ENCODE results near the gene DOCK8.

GRCh38 chr9:259405-260404 is 45.0 kb downstream of the DOCK8 start:
- no peak for TF ChIP-seq CTCF (IDR thresholded peaks at IDR 0.05 in 8 of 11, conservative IDR thresholded peaks at IDR 0.05 in 3 of 11)
- no peak for TF ChIP-seq POLR2A (IDR thresholded peaks at IDR 0.05)
- no peak for TF ChIP-seq POLR2AphosphoS5 (IDR thresholded peaks at IDR 0.05)
